ENCODE data around the gene ATOH1.

Gene ATOH1

GRCh38 chr4:93835929-93836328 is 7.4 kb downstream of the ATOH1 start:
- DNase-seq: no peak

- DNase-seq: no peak
Observed at GRCh38 chr4:93839704-93840103, 11.2 kb downstream of the ATOH1 start.

GRCh38 chr4:93841803-93842345 is 13.3 kb downstream of the ATOH1 start:
- DNase-seq: no peak

- DNase-seq: no peak
Observed at GRCh38 chr4:93842601-93843252, 14.2 kb downstream of the ATOH1 start.

GRCh38 chr4:93843772-93844171 is 15.2 kb downstream of the ATOH1 start:
- DNase-seq: no peak

- DNase-seq: no peak
Observed at GRCh38 chr4:93852680-93853079, 24.1 kb downstream of the ATOH1 start.

- DNase-seq: no peak
Observed at GRCh38 chr4:93855926-93856325, 27.4 kb downstream of the ATOH1 start.

GRCh38 chr4:93865650-93866049 is 37.1 kb downstream of the ATOH1 start:
- DNase-seq: no peak

GRCh38 chr4:93867416-93868001 is 39.0 kb downstream of the ATOH1 start:
- DNase-seq: no peak

GRCh38 chr4:93870876-93871458 is 42.4 kb downstream of the ATOH1 start:
- DNase-seq: no peak

GRCh38 chr4:93876754-93877153 is 48.2 kb downstream of the ATOH1 start:
- DNase-seq: no peak

GRCh38 chr4:93878566-93878965 is 50.0 kb downstream of the ATOH1 start:
- DNase-seq: no peak

- no peak for DNase-seq
Observed at GRCh38 chr4:93879919-93880318, 51.4 kb downstream of the ATOH1 start.

Measured in NCI-H2029 (cell line).